Measurements from ENCODE around the gene NUP93. TPM values are rescaled to one million over a fixed set of nuclear protein-coding genes. Genes with fewer than 3 reads are reported as not detected.

Gene NUP93
- total RNA-seq, 3 donors from 2014 or later = 31.0 to 45.6 (median 40.8) TPM

DNA sequence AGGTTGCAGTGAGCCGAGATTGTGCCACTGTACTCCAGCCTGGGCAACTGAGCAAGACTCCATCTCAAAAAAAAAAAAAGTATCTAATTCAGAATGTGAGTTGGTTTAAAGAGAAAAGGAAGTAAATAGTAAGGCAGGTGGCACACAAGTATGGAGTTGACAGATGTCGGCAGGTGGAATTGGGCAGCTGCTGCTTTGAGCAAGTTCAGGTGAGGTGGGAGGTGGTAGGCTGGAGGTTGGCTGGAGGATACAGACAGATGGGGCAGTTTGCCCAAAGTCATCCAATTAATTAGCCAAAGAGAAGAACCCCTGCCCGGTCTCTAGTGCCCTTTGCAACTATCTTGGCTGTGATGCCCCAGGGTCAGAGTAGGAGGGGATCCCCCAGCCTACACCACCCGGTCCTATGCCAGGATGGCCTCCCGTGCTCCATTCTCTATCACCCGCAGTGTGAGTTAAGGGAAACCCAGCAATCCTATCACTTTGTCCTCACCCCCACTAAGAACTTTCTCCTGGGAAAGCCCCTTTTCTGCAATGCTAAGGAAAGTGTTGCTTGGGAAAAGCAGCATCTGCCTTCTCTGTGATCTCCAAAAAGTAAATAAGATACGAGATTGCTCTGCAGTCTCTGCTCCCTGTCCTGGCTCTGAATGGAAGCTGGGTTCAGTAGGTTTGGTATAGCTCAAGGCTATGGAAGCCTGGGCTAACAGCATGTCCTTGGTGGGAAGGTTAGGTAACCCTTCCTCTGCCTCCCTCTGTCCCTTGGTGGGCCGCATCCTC lies 167.3 kb downstream of the NUP93 start:
- Histone ChIP-seq H3K4me3 (no peak overlapping the region), H3K36me3 (ENCODE audit: low read depth) (no peaks in the 10 kb centered on the region), H3K9me3 (no peaks in the 10 kb centered on the region), H3K4me1 (ENCODE audit: low read depth) (no peaks in the 10 kb centered on the region)
- no peak for TF ChIP-seq CTCF (IDR thresholded peaks at IDR 0.05)
- intact Hi-C loops (cut with DNase I, micrococcal nuclease) = no loop called here
- peak; percentile 35 for ATAC-seq
- DNase-seq = no peak

- intact Hi-C loops (cut with DNase I, micrococcal nuclease) = no loop called here
- no peak overlapping the region for H3K4me3 ChIP-seq
- no peaks in the 10 kb centered on the region for H3K9me3 ChIP-seq
- DNase-seq (no peak), ATAC-seq (no peak)
- H3K36me3 ChIP-seq (ENCODE audit: low read depth) = no peaks in the 10 kb centered on the region
- no peaks in the 10 kb centered on the region for H3K4me1 ChIP-seq (ENCODE audit: low read depth)
- TF ChIP-seq CTCF (IDR thresholded peaks at IDR 0.05) = no peak
Measured at GRCh38 chr16:56898847-56899246, 168.9 kb downstream of the NUP93 start.

Small RNA genes within 50 kb of the gene (microRNA-seq; reads per million reads assigned to microRNA genes)
- 8.1 reads per million, percentile 31 among the genes with 10 or more reads in this experiment for gene MIR138-2

Other genes starting within 250 kb of the NUP93 start
- 10 to 100 TPM; 26.9 to 33.4 (median 30.2) TPM for gene BBS2, start 210.1 kb upstream of the NUP93 start, total RNA-seq
- not detected for gene MT4, start 165.1 kb upstream of the NUP93 start, total RNA-seq
- gene MT3, start 140.6 kb upstream of the NUP93 start, total RNA-seq = 1 to 10 TPM in 2 of 3 donors, not detected in 1; 3.0 to 8.8 TPM
- 100 to 1,000 TPM in 2 of 3 donors, 10 to 100 TPM in 1; 100.0 to 211 (median 206) TPM for gene MT2A, start 121.5 kb upstream of the NUP93 start, total RNA-seq
- gene MT1E, start 104.3 kb upstream of the NUP93 start, total RNA-seq = 100 to 1,000 TPM in 2 of 3 donors, 10 to 100 TPM in 1; 86.6 to 343 (median 237) TPM
- gene MT1M, start 97.5 kb upstream of the NUP93 start, total RNA-seq = 10 to 100 TPM in 2 of 3 donors, 1 to 10 TPM in 1; 9.5 to 40.0 (median 23.3) TPM
- gene MT1A, start 91.5 kb upstream of the NUP93 start, total RNA-seq = 1 to 10 TPM; 4.5 to 9.7 (median 8.9) TPM
- not detected for gene MT1B, start 78.2 kb upstream of the NUP93 start, total RNA-seq
- 10 to 100 TPM in 2 of 3 donors, 1 to 10 TPM in 1; 6.1 to 35.5 (median 27.8) TPM for gene MT1F, start 72.2 kb upstream of the NUP93 start, total RNA-seq
- gene MT1G, start 62.1 kb upstream of the NUP93 start, total RNA-seq = 100 to 1,000 TPM in 1 of 3 donors, 10 to 100 TPM in 1, 1 to 10 TPM in 1; 7.3 to 210 (median 83.8) TPM
- gene MT1H, start 60.3 kb upstream of the NUP93 start, total RNA-seq = 10 to 100 TPM in 1 of 3 donors, 1 to 10 TPM in 2; 1.5 to 52.8 (median 9.4) TPM
- 100 to 1,000 TPM in 1 of 3 donors, 10 to 100 TPM in 2; 78.3 to 157 (median 84.1) TPM for gene MT1X, start 47.7 kb upstream of the NUP93 start, total RNA-seq
- gene SLC12A3, start 135.1 kb downstream of the NUP93 start, total RNA-seq = not detected
- gene HERPUD1, start 202.0 kb downstream of the NUP93 start, total RNA-seq = 100 to 1,000 TPM; 130 to 165 (median 159) TPM
- under 1 TPM in 2 of 3 donors, not detected in 1; 0.22 to 0.35 TPM for gene CETP, start 231.8 kb downstream of the NUP93 start, total RNA-seq